GM12878 (cell line): ENCODE results near the gene TOP3A. TPM values are rescaled to one million over a fixed set of nuclear protein-coding genes. Genes with fewer than 3 reads are reported as not detected.

Experiments
- ATAC-seq: fragments of 200-7000 bp; cut with Tn5 transposase; 3 replicates; pipeline ENCODE4 v1.9.1; 2020; ENCODE audit warnings: mild to moderate bottlenecking, moderate library complexity
- BruUV-seq: library from RNA; stranded (reverse); fragments of 400-500 nt; replicated peaks from 2 replicates; lab custom pipeline; 2021; lab: Mats Ljungman, UMichigan
- CTCF ChIA-PET: fragments of 300-600 bp; sonication (Branson Sonifier 250); formaldehyde crosslinking; extraction: SDS; loops from one replicate; lab custom pipeline; 2021; ENCODE audit warnings: inconsistent platforms; lab: Yijun Ruan, JAX
- POLR2A ChIA-PET: fragments of 350-600 bp; formaldehyde crosslinking; extraction: SDS; loops from one replicate; lab custom pipeline; 2021; ENCODE audit warnings: inconsistent platforms; lab: Charles Lee
- RAD21 ChIA-PET: fragments of 300-600 bp; sonication (Branson Sonifier 250); formaldehyde crosslinking; loops from one replicate; lab custom pipeline; 2023; ENCODE audit warnings: antibody characterized with exemption; ENCODE audit not compliant: unreplicated experiment; lab: Charles Lee
- SMC1A ChIA-PET: fragments of 300-600 bp; sonication (Branson Sonifier 250); formaldehyde crosslinking; loops from one replicate; lab custom pipeline; 2023; ENCODE audit not compliant: unreplicated experiment, uncharacterized antibody; lab: Charles Lee
- DNase-seq: peaks from one replicate; pipeline ENCODE4 v3.0.0-alpha.2; 2011; ENCODE audit warnings: low read depth, low spot score
- FAIRE-seq: peaks from 3 replicates; lab custom pipeline; 2011; peaks lifted over from hg19 to GRCh38; lab: Jason Lieb, UNC
- H2AFZ ChIP-seq: 2 replicates; pipeline ENCODE4 v1.6.0; 2011; ENCODE audit warnings: low read depth, low read length, control low read depth; ENCODE audit not compliant: control insufficient read depth
- H3K27ac ChIP-seq: 2 replicates; pipeline ENCODE4 v1.5.1; 2011; ENCODE audit warnings: control low read depth; ENCODE audit not compliant: control insufficient read depth, insufficient read depth
- H3K27me3 ChIP-seq, 2 experiments: replicated peaks in 1 of 2; 2 replicates each; pipeline versions ENCODE4 v1.6.0 to v1.6.1; 2011; ENCODE audit warnings: low read length in 1 of 2; ENCODE audit not compliant: control insufficient read depth in 2 of 2, insufficient read depth in 2 of 2
- H3K36me3 ChIP-seq, 2 experiments: 2 replicates each; pipeline ENCODE4 v1.5.1; 2011; ENCODE audit warnings: low read length in 1 of 2; ENCODE audit not compliant: control insufficient read depth in 2 of 2, insufficient read depth in 2 of 2
- H3K4me1 ChIP-seq: 2 replicates; pipeline ENCODE4 v1.6.1; 2011; ENCODE audit warnings: mild to moderate bottlenecking, low read length, moderate library complexity, mixed read lengths; ENCODE audit not compliant: control insufficient read depth, insufficient read depth
- H3K4me2 ChIP-seq: 2 replicates; pipeline ENCODE4 v1.6.0; 2011; ENCODE audit warnings: control low read depth; ENCODE audit not compliant: control insufficient read depth, insufficient read depth
- H3K4me3 ChIP-seq: fragments of 200-600 bp; sonication (generic); 2 replicates; pipeline ENCODE4 v1.5.1; 2016
- H3K79me2 ChIP-seq: 2 replicates; pipeline ENCODE4 v1.6.0; 2011; ENCODE audit warnings: low read length; ENCODE audit not compliant: control insufficient read depth, insufficient read depth
- H3K9ac ChIP-seq: 2 replicates; pipeline ENCODE4 v1.8.0; 2011; ENCODE audit warnings: low read length, control low read depth, mixed read lengths; ENCODE audit not compliant: control insufficient read depth, insufficient read depth
- H3K9me3 ChIP-seq: replicated peaks from 3 replicates; pipeline ENCODE4 v1.5.1; 2011; ENCODE audit warnings: mild to moderate bottlenecking, low read length; ENCODE audit not compliant: control insufficient read depth, insufficient read depth
- H4K20me1 ChIP-seq: 2 replicates; pipeline ENCODE4 v1.6.0; 2011; ENCODE audit not compliant: control insufficient read depth, insufficient read depth
- ATF7 ChIP-seq: fragments of 450-650 bp; IDR thresholded peaks from 2 replicates; pipeline ENCODE4 v1.6.1; 2016; ENCODE audit warnings: low read depth, mild to moderate bottlenecking
- EED ChIP-seq: sonication (generic); IDR thresholded peaks from 2 replicates; pipeline ENCODE4 v1.6.1; 2016; ENCODE audit warnings: antibody characterized with exemption, low read depth
- EP300 ChIP-seq, 2 experiments: fragments of 150-350 bp in 1 of 2; IDR thresholded peaks; 2 replicates each; pipeline ENCODE4 v1.6.1; 2011 to 2012; ENCODE audit warnings: low read depth in 2 of 2, low read length in 2 of 2, borderline replicate concordance in 1 of 2, improper control_type of control experiment in 1 of 2, inconsistent platforms in 1 of 2; ENCODE audit not compliant: control insufficient read depth in 1 of 2
- FOXK2 ChIP-seq: fragments of 450-650 bp; IDR thresholded peaks from 2 replicates; pipeline ENCODE4 v1.6.1; 2017; ENCODE audit warnings: mild to moderate bottlenecking, moderate library complexity
- GABPA ChIP-seq: IDR thresholded peaks from 2 replicates; pipeline ENCODE4 v1.6.1; 2014; ENCODE audit warnings: antibody characterized with exemption, low read depth, mild to moderate bottlenecking, inconsistent platforms
- HDAC2 ChIP-seq: fragments of 200-600 bp; sonication (generic); IDR thresholded peaks from 2 replicates; pipeline ENCODE4 v1.6.1; 2017
- IKZF2 ChIP-seq, 2 experiments: fragments of 450-650 bp; IDR thresholded peaks; 2 replicates each; pipeline ENCODE4 v1.6.1; 2017; ENCODE audit warnings: mild to moderate bottlenecking in 2 of 2, moderate library complexity in 2 of 2
- KAT2A ChIP-seq: conservative IDR thresholded peaks from 2 replicates; pipeline ENCODE4 v1.6.1; 2011; ENCODE audit warnings: low read depth, low read length; ENCODE audit not compliant: control insufficient read depth
- KDM1A ChIP-seq: fragments of 200-600 bp; sonication (generic); IDR thresholded peaks from 2 replicates; pipeline ENCODE4 v1.6.1; 2016; ENCODE audit warnings: borderline replicate concordance
- MTA2 ChIP-seq: fragments of 450-650 bp; IDR thresholded peaks from 2 replicates; pipeline ENCODE4 v1.6.1; 2016; ENCODE audit warnings: low read depth, mild to moderate bottlenecking, moderate library complexity
- MTA3 ChIP-seq: IDR thresholded peaks from 2 replicates; pipeline ENCODE4 v1.6.1; 2012; ENCODE audit warnings: low read length, inconsistent platforms, borderline replicate concordance
- NR2C1 ChIP-seq: fragments of 450-650 bp; IDR thresholded peaks from 2 replicates; pipeline ENCODE4 v1.6.1; 2017; ENCODE audit warnings: antibody characterized with exemption, mild to moderate bottlenecking, moderate library complexity
- PAX5 ChIP-seq: IDR thresholded peaks from 2 replicates; pipeline ENCODE4 v1.6.1; 2011; ENCODE audit warnings: low read depth, low read length, borderline replicate concordance
- SMC3 ChIP-seq: IDR thresholded peaks from 2 replicates; pipeline ENCODE4 v1.6.1; 2011; ENCODE audit warnings: low read length, improper control_type of control experiment, borderline replicate concordance
- STAT3 ChIP-seq: IDR thresholded peaks from 2 replicates; pipeline ENCODE4 v1.6.1; 2011; ENCODE audit warnings: low read depth, low read length, improper control_type of control experiment
- SUPT20H ChIP-seq: IDR thresholded peaks from 2 replicates; pipeline ENCODE4 v1.6.1; 2011; ENCODE audit warnings: low read depth, mild to moderate bottlenecking, low read length, moderate library complexity, borderline replicate concordance; ENCODE audit not compliant: control insufficient read depth
- YBX1 ChIP-seq: fragments of 450-650 bp; IDR thresholded peaks from 2 replicates; pipeline ENCODE4 v1.6.1; 2016; ENCODE audit warnings: antibody characterized with exemption
- ZNF384 ChIP-seq: IDR thresholded peaks from 2 replicates; pipeline ENCODE4 v1.6.1; 2012; ENCODE audit warnings: low read depth, mild to moderate bottlenecking, low read length, improper control_type of control experiment, borderline replicate concordance
- WGBS: methylation state at CpG from one replicate; pipeline ENCODE4 v1.1.6; 2016; ENCODE audit warnings: low lambda C conversion rate; ENCODE audit not compliant: insufficient replicate concordance, insufficient coverage; ENCODE audit errors: missing lambda C conversion rate; 5-methylcytosine and 5-hydroxymethylcytosine counted together
- in situ Hi-C: fragments of 300-500 bp; cut with MboI; formaldehyde crosslinking; loops from 9 replicates; pipeline ENCODE4 v1.14.3; 2018; ENCODE audit warnings: mixed read lengths
- intact Hi-C: fragments of 100-400 bp; cut with micrococcal nuclease; formaldehyde crosslinking; loops from one replicate; pipeline ENCODE4 v1.14.2; 2022; ENCODE audit not compliant: unreplicated experiment
- polyA plus RNA-seq, 11 experiments: library from polyadenylated mRNA; depleted of rRNA in 4 of 11; unstranded in 6 of 11; stranded (reverse) in 5 of 11; fragments of >200 nt; fragmentation: Nextera tagmentation in 4 of 11; fragmentation: Illumina TruSeq in 1 of 11; extraction: Ambion mirVana in 4 of 11; extraction: Trizol in 1 of 11; gene quantifications; 1 replicate in 1 of 11; 2 replicates in 10 of 11; pipeline versions ENCODE4 v1.2.1 to v1.2.3, GENCODE V29; 2011 to 2016; ENCODE audit warnings: inconsistent platforms in 2 of 11, missing spikeins in 2 of 11, low read depth in 1 of 11
- total RNA-seq, 4 experiments: library from RNA; depleted of rRNA in 3 of 4; stranded (reverse); fragments of >200 nt in 3 of 4; fragmentation: Illumina TruSeq in 1 of 4; extraction: Trizol in 1 of 4; gene quantifications; 2 replicates each; pipeline versions ENCODE4 v1.2.1 to v1.2.3, GENCODE V29; 2013 to 2021

The TOP3A gene
- total and polyA plus RNA-seq, 10 of the 15 experiments (the other 5 are each of a cell fraction or from before 2014, with no cell fraction given), result 4.2 to 51.9 (median 31.8) TPM

DNA sequence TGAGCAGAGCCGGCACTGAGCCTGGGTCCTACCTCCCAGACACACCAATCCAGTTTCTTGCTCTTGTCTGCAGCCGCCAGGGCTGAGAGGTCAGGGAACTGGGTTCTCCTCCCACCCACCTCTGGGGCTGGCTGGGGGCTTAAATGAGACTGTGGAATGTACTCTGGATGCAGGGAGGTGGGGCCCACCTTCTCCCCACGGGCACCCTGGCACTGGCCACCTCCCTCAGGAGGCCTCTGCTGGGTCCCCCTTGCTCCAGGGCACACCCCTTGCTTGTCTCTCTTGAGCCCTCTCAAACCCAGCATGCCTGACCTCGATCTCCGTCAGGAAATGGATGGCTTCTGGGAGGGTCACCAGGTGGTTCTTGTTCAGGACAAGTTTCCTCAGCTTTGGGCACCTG is 62.6 kb downstream of the TOP3A start:
- BruUV-seq, result no TSS peak
- ChIA-PET POLR2A (no interaction called here), SMC1A (no interaction called here), CTCF (no interaction called here), RAD21 (no interaction called here)
- in situ Hi-C loops (no loop called here), intact Hi-C loops (no loop called here)
- Histone ChIP-seq H3K36me3 (peaks cover 11 to 29% of the 10 kb centered on the region in 2 experiments), H3K9me3 (no peaks in the 10 kb centered on the region), H4K20me1 (no peaks in the 10 kb centered on the region), H3K27ac (no peak overlapping the region), H3K79me2 (peaks cover 1% of the 10 kb centered on the region; the same call in 1 of the 2 replicates), H3K4me2 (no peak overlapping the region), H3K9ac (no peak overlapping the region), H3K4me3 (no peak overlapping the region), H3K27me3 (no peaks in the 10 kb centered on the region), H3K4me1 (no peaks in the 10 kb centered on the region; the same call in none of the 2 replicates), H2AFZ (no peak overlapping the region)
- ATAC-seq (no peak), FAIRE-seq (no peak), DNase-seq (no peak)
- WGBS, result 86% methylated on average over 5 of the region's 5 CpGs
- TF ChIP-seq KAT2A, result no peak
- no peak for TF ChIP-seq MTA2
- no peak for TF ChIP-seq IKZF2 (IDR thresholded peaks at IDR 0.05)
- no peak for TF ChIP-seq PAX5
- no peak for TF ChIP-seq ZNF384
- TF ChIP-seq KDM1A, result no peak
- TF ChIP-seq SMC3, result no peak
- TF ChIP-seq NR2C1, result no peak
- TF ChIP-seq YBX1, result no peak
- no peak for TF ChIP-seq MTA3
- TF ChIP-seq SUPT20H, result no peak
- TF ChIP-seq EED, result no peak
- TF ChIP-seq EP300 (IDR thresholded peaks at IDR 0.05; ENCODE audit: borderline replicate concordance in 1 of 2, control insufficient read depth in 1 of 2, low read depth in 2 of 2, low read length in 2 of 2), result no peak
- no peak for TF ChIP-seq FOXK2
- no peak for TF ChIP-seq HDAC2
- no peak for TF ChIP-seq GABPA
- no peak for TF ChIP-seq ATF7
- TF ChIP-seq STAT3, result no peak
